ENCODE data around the gene OSBPL10.
"Not testable (repeated sequence)": the region's sequence is repeated elsewhere in the genome, so short reads cannot be mapped to it uniquely, and the experiment has no call there.

The OSBPL10 gene

GRCh38 chr3:31882895-31883294 lies 98.2 kb downstream of the OSBPL10 start:
- no peak for DNase-seq

DNA sequence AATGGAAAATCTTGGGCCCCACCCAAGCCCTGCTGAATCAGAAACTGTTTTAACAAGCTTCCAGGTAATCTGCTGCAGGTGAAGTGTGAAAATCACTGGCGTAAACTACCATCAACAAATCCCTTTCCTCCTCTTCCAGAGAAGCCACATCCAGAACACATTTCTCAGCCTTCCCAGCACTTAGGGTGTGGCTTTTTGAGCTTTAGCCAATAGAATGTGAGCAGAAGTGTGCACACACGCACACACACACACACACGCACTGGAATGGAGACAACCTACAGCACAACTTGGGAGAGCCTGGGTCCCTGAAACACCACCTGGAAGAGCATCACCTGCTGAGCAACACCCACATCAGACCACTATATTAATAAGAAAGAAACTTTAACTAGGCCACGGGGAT lies 98.6 kb downstream of the OSBPL10 start:
- DNase-seq, result no peak

GRCh38 chr3:31880482-31881078 lies 100.5 kb downstream of the OSBPL10 start:
- no peak for DNase-seq

GRCh38 chr3:31880020-31880419 lies 101.0 kb downstream of the OSBPL10 start:
- no peak for DNase-seq

GRCh38 chr3:31879365-31879764 lies 101.7 kb downstream of the OSBPL10 start:
- DNase-seq, result no peak

DNA sequence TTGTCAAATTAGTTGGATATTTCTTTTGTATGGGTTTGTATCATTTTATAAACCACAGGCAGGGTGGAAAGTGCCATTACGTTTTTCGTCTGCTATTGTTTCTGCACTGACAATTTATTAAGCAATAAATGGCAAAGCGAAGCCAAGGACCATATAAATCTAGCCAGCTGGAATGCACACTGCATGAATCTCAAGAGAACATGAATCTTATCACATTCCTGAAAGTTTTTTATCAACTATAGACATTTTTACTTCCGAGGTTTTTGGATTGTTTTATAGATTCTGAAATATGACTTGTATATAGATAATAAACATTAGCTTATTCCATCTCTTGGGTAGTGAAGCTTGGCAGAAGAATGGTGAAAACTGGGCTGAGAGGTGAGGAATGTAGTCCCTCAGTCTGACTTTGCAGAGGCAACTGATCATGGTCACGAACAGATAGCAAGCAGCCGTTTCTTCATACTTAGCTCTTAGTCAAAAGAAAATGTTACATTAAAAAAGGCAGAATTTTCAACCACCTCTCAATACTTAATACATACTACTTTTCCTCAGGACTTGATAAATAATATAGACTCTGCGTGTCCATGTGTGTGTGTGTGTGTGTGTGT lies 102.7 kb downstream of the OSBPL10 start:
- no peak for DNase-seq

DNA sequence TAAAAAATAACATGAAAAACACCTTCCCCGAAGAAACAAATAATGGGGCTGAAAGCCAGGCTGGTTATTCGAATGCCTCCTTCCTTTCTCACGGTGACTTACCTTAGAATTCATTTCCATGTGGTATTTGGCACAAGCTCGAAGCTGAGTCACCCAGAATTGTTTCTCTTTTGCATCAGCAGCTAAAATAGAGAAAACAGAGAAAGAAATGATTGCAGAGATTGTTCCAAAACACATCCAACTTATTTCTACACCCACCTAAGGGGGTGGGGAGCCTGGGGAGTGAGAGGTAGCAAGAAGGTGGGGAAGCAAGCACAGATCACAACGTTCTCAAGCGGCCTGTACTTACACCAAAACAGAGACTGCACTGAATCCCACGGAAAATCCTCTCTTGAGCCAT lies 104.7 kb downstream of the OSBPL10 start:
- no peak for DNase-seq

DNA sequence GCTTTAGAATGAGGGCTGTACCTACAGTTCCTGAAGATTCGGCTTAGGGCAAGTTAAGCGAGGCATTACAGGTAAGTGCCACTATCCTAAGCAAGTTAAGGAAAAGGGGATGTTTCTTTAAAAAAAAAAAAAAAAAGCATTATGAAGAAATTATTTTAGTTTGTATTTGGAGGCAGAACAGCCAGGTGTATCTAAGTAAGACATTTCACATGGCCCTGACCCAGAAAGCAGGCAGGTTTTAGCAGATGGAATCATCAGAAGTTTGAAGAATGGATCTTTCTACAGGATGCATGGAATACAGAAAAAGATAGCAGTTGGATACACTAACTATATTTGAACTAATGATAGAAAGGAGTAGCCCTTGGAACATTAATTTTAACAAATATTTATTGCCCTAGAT lies 105.6 kb downstream of the OSBPL10 start:
- DNase-seq, result no peak

GRCh38 chr3:31873254-31873820 lies 107.7 kb downstream of the OSBPL10 start:
- DNase-seq, result no peak

DNA sequence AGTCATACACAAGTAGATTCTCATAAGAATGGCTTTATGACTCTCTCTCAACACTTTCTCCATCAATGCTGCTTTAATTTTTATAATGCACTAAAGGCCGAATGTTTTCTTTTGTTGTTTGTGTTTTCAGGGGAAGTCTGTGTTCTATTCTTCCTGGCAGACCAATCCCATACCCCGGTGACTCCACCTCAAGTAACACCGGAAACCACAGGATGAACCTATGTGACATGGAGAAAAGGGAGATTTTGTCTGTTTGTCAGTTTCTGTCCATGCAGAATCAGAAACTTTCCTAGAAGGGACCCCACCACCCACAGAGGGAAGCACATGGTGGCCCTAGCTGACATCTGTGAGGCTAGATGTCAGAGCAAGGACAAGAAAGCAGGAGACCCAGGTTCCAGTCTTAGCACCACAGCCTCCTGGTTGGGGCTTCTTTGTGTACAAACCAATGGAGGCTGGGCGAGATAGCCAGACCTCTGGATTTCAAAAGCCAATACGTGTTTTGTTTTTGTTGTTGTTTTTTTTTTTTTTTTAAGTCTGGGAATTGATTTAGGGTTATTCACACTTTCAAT lies 109.0 kb downstream of the OSBPL10 start:
- no peak for DNase-seq

- not testable (repeated sequence) for DNase-seq
Measured at GRCh38 chr3:31870111-31870510, 111.0 kb downstream of the OSBPL10 start.

DNA sequence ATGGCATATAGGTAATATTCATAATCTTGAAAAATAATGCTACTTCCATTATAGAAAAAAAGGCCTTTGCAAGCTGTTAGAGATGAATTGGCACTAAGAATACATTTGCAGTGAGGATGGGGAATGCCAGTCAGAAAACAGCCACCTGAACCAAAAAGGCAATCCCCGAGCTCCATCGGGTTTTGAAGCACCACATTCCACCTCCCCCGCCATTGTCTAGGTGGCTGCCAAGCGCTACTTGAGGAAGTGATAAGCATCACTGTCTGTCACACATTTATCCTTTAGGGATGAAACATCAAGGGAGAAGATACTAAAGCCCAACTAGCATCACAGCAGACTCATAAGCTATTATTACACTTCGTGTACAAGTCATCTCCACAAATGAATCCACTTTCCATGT lies 112.8 kb downstream of the OSBPL10 start:
- no peak for DNase-seq

DNA sequence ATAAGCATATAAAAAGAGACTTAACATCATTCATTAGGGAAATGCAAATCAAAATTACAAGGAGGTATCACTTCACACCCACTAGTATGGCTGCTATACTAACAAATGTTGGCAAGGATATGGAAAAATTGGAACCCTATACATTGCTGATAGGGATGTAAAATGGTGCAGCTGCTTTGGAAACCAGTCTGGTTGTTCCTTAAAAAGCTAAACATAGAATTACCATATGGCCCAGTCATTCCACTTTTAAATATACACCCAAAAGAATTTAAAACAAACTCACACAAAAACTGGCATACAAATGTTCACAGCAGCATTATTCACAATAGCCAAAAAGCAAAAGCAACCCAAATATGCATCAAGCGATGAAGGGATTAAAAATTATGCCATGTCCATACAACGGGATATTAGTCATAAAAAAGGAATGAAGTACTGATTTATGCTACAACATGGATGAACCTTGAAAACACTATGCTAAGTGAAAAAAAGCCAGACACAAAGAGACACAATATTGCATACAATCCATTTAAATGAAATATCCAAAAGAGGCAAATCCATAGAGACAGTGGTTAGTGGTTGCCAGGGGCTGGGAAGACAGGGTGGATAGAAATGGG lies 118.3 kb downstream of the OSBPL10 start:
- no peak for DNase-seq

DNA sequence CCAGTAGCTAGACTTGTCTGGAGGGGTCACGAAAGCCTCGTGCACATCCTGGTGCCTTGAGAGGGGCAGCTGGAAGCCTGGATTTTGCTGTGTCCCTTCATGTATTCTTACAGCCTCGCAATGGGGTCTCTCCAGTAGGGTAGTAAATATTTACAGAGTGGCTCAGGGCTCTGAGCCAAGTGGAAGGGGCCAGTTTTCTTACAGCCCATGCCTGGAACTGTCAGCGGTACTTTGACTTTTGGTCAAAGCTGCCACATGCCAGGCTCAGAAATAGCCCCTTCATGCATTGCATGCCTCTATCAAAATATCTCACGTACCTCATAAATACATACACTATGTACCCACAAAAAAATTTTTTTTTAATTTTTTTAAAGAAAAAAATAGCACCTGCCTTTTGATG lies 119.2 kb downstream of the OSBPL10 start:
- no peak for DNase-seq

DNA sequence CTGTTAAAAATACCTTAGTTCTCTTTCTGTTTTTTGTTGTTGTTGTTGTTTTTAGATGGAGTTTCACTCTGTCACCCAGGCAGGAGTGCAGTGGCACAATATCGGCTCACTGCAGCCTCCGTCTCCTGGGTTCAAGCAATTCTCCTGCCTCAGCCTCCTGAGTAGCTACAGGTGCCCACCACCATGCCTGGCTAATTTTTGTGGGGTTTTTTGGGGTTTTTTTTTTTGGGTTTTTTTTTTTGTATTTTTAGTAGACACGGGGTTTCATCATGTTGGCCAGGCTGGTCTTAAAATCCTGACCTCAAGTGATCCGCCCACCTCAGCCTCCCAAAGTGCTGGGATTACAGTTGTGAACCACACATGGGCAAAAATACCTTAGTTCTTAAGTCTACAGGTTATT lies 120.4 kb downstream of the OSBPL10 start:
- DNase-seq, result not testable (repeated sequence)

GRCh38 chr3:31859245-31859644 lies 121.8 kb downstream of the OSBPL10 start:
- DNase-seq, result no peak

- DNase-seq, result no peak
Measured at GRCh38 chr3:31858439-31858838, 122.6 kb downstream of the OSBPL10 start.

DNA sequence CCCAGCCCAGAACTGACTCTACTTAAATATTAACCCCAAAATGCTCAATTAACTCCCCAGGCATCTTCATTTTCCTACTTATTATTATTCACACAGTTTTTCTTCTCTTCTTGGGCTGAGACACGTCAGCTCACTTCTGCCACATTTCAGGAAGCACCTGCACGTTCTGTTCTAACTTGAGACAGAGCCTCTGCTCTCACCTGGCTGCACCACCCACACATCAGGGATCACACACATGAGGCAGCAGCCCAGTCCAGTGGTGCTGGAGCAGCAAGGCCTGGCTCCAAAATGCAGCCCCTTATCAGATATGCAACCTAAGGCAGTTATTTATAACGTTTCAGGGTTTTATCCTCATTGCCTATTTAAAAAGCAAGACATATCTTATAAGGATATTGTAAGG lies 127.5 kb downstream of the OSBPL10 start:
- DNase-seq, result no peak

GRCh38 chr3:31851278-31851677 lies 129.8 kb downstream of the OSBPL10 start:
- no peak for DNase-seq

DNA sequence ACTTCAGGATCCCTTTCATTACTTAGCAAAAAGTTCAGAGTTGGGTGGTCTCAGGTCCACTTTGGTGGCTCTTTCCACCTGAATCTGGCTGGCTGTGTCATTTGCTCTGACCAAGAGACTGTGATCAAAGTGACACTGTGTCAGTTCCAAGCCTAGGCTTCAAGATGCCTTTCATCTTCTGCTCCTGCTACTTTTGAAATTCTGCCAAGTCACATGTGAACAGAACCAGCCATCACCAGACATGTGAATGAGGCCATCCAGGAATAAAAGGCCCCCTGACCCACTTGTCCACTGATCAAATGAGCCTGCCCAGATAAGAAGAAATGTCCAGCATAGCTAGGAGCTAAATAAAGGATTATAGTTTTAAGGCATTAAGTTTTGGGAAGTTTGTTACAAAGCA lies 132.2 kb downstream of the OSBPL10 start:
- DNase-seq, result no peak

DNA sequence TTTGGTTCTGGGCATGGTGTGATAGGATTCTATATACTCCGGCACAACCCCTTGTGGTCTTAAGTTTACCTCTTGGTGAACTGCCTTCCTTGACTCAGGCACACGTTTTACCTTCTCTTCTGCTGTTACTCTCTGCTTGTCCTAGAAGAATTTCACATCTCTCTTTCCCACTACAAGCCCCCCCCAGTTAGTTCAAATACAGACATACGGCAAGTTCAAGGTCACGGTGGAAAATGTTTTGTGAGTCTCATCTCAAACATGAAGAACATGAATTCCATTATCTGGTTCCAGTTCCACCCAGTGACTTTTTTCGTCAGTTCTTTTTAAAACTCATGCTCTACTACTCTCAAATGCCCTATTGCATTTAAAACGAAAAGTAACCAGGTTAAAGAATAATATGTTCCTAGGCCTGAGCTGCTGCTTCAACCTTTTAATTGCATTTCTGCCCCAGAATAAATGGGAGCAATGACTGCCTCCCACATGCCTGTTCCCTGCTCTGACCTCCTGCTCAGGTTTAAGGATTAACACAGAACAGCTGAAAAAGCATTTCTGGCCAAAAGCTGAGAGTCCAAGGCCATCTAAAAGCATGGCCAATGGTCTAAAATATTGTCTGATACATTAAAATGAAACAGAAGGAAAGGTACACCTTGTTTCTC lies 132.8 kb downstream of the OSBPL10 start:
- no peak for DNase-seq

- no peak for DNase-seq
Measured at GRCh38 chr3:31847760-31848159, 133.3 kb downstream of the OSBPL10 start.

- no peak for DNase-seq
Measured at GRCh38 chr3:31841515-31841914, 139.5 kb downstream of the OSBPL10 start.

GRCh38 chr3:31840252-31840651 lies 140.8 kb downstream of the OSBPL10 start:
- no peak for DNase-seq

All from bone marrow (tissue), 2 donors.